ENCODE measurements around the gene WT1. TPM values are rescaled to one million over a fixed set of nuclear protein-coding genes. Genes with fewer than 3 reads are reported as not detected.

The WT1 gene
- total and polyA plus RNA-seq, 9 donors: 28.2 to 171 (median 73.8) TPM

GRCh38 chr11:32450372-32450771 lies 15.0 kb upstream of the WT1 start:
- Histone ChIP-seq H3K36me3 (no peaks in the 10 kb centered on the region), H3K4me3 (no peak overlapping the region), H3K9me3 (no peaks in the 10 kb centered on the region), H3K27ac (no peak overlapping the region), H3K4me1 (ENCODE audit: insufficient read depth) (peaks cover 1% of the 10 kb centered on the region), H3K27me3 (no peaks in the 10 kb centered on the region)
- no peak for DNase-seq
- intact Hi-C loops (cut with DNase I): no loop called here
- 57 to 68% (median 63%) methylated on average over 1 of the region's 1 CpG for WGBS, 3 donors
- TF ChIP-seq EP300 (IDR thresholded peaks at IDR 0.05) (no peak), POLR2A (IDR thresholded peaks at IDR 0.05) (no peak), CTCF (IDR thresholded peaks at IDR 0.05) (no peak)

- Histone ChIP-seq H3K9me3 (no peaks in the 10 kb centered on the region), H3K4me1 (ENCODE audit: insufficient read depth) (peaks cover 1% of the 10 kb centered on the region), H3K27me3 (no peaks in the 10 kb centered on the region), H3K4me3 (no peak overlapping the region), H3K36me3 (no peaks in the 10 kb centered on the region), H3K27ac (no peak overlapping the region)
- intact Hi-C loops (cut with DNase I): no loop called here
- no peak for DNase-seq
- WGBS, 3 donors: 25 to 38% (median 31%) methylated on average over 3 of the region's 3 CpGs
- TF ChIP-seq POLR2A (IDR thresholded peaks at IDR 0.05) (no peak), CTCF (IDR thresholded peaks at IDR 0.05) (peak in 1 of 3 donors; percentile 20), EP300 (IDR thresholded peaks at IDR 0.05) (no peak)
Observed at GRCh38 chr11:32448232-32448631, 12.9 kb upstream of the WT1 start.

GRCh38 chr11:32447252-32447651 lies 11.9 kb upstream of the WT1 start:
- Histone ChIP-seq H3K9me3 (no peaks in the 10 kb centered on the region), H3K27ac (no peak overlapping the region), H3K4me3 (no peak overlapping the region), H3K36me3 (no peaks in the 10 kb centered on the region), H3K4me1 (ENCODE audit: insufficient read depth) (peaks cover 1% of the 10 kb centered on the region), H3K27me3 (no peaks in the 10 kb centered on the region)
- WGBS, 3 donors: 49 to 61% (median 58%) methylated on average over 2 of the region's 2 CpGs
- TF ChIP-seq CTCF (IDR thresholded peaks at IDR 0.05) (no peak), EP300 (IDR thresholded peaks at IDR 0.05) (no peak), POLR2A (IDR thresholded peaks at IDR 0.05) (no peak)
- DNase-seq: peak in 1 of 5 donors; percentile 28
- intact Hi-C loops (cut with DNase I): no loop called here

- TF ChIP-seq POLR2A (IDR thresholded peaks at IDR 0.05): no peak
- TF ChIP-seq EP300 (IDR thresholded peaks at IDR 0.05): no peak
- no peak for TF ChIP-seq CTCF (IDR thresholded peaks at IDR 0.05)
- 36 to 53% (median 42%) methylated on average over 6 of the region's 6 CpGs for WGBS, 3 donors
- DNase-seq: peak in 1 of 5 donors; percentile 25
- intact Hi-C loops (cut with DNase I): no loop called here
- Histone ChIP-seq H3K4me3 (no peak overlapping the region), H3K4me1 (ENCODE audit: insufficient read depth) (peaks cover 1% of the 10 kb centered on the region), H3K9me3 (no peaks in the 10 kb centered on the region), H3K27me3 (no peaks in the 10 kb centered on the region), H3K27ac (no peak overlapping the region), H3K36me3 (no peaks in the 10 kb centered on the region)
Observed at GRCh38 chr11:32446227-32446626, 10.9 kb upstream of the WT1 start.
